ENCODE data around the gene GBGT1. TPM values are rescaled to one million over a fixed set of nuclear protein-coding genes. Genes with fewer than 3 reads are reported as not detected.
"Not testable (repeated sequence)": the region's sequence is repeated elsewhere in the genome, so short reads cannot be mapped to it uniquely, and the experiment has no call there.

The GBGT1 gene
- polyA plus RNA-seq, 1 donor from 2014 or later, result not detected

- no peak overlapping the region for H3K4me2 ChIP-seq (ENCODE audit: low read length)
- H3K9me3 ChIP-seq (ENCODE audit: low read length), result no peaks in the 10 kb centered on the region
- no peak overlapping the region for H2AFZ ChIP-seq (ENCODE audit: low read depth, low read length)
- no peaks in the 10 kb centered on the region for H3K36me3 ChIP-seq (ENCODE audit: insufficient read depth, low read length)
- no peaks in the 10 kb centered on the region for H3K79me2 ChIP-seq (replicated peaks; ENCODE audit: insufficient read depth, low read length)
- H3K9ac ChIP-seq (ENCODE audit: low read length), result no peak overlapping the region
- H3K9me2 ChIP-seq (ENCODE audit: insufficient read depth, low read length), result no peaks in the 10 kb centered on the region
- no peak overlapping the region for H3K4me3 ChIP-seq (ENCODE audit: low read length)
- no peak overlapping the region for H3K27ac ChIP-seq (ENCODE audit: low read length)
- no peaks in the 10 kb centered on the region for H3F3A ChIP-seq (ENCODE audit: insufficient read depth, low read length, poor library complexity, severe bottlenecking)
- H4K20me1 ChIP-seq (ENCODE audit: insufficient read depth), result no peaks in the 10 kb centered on the region
- TF ChIP-seq SMC3 (conservative IDR thresholded peaks at IDR 0.05; ENCODE audit: poor library complexity) (no peak), EP300 (conservative IDR thresholded peaks at IDR 0.05; ENCODE audit: poor library complexity, severe bottlenecking) (no peak), REST (IDR thresholded peaks at IDR 0.05; ENCODE audit: borderline replicate concordance) (no peak), EZH2 (IDR thresholded peaks at IDR 0.05; ENCODE audit: borderline replicate concordance, insufficient read depth, low read length, poor library complexity, severe bottlenecking) (no peak), TAF1 (IDR thresholded peaks at IDR 0.05; ENCODE audit: low read depth) (no peak), MXI1 (conservative IDR thresholded peaks at IDR 0.05; ENCODE audit: poor library complexity, severe bottlenecking) (no peak), RAD21 (conservative IDR thresholded peaks at IDR 0.05) (no peak), CTCF (IDR thresholded peaks at IDR 0.05; ENCODE audit: poor library complexity, severe bottlenecking) (no peak), POLR2AphosphoS5 (IDR thresholded peaks at IDR 0.05) (no peak)
- no peaks in the 10 kb centered on the region for H3K27me3 ChIP-seq (ENCODE audit: insufficient read depth, low read depth, low read length)
Observed at GRCh38 chr9:133205996-133206931, 42.5 kb upstream of the GBGT1 start.

DNA sequence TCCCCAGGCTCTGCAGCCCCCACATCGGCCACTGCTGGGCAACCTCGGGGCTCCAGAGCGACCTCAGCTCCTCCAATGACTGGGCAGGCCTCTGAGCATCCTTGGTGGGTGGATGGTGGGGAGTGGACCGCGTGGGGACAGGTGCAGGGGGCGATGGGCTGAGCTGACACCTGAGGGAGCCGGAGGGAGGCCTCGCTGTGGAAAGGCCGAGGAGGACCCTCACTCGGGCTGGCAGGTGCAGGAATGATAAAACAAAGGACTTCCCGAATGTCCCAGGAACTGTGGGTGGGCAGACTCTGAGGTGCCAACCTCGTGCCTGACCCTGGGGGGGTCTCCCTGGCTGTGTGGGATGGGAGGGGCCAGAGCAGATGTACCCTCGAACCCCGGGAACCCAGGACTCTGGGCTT is 41.8 kb upstream of the GBGT1 start:
- not testable (repeated sequence) for H2AFZ ChIP-seq (ENCODE audit: low read depth, low read length); H3K79me2 ChIP-seq (replicated peaks; ENCODE audit: insufficient read depth, low read length); H3K36me3 ChIP-seq (ENCODE audit: insufficient read depth, low read length); H3K4me3 ChIP-seq (ENCODE audit: low read length); H3K27me3 ChIP-seq (ENCODE audit: insufficient read depth, low read depth, low read length); H4K20me1 ChIP-seq (ENCODE audit: insufficient read depth); H3K27ac ChIP-seq (ENCODE audit: low read length); H3K9me2 ChIP-seq (ENCODE audit: insufficient read depth, low read length); H3K9me3 ChIP-seq (ENCODE audit: low read length); H3F3A ChIP-seq (ENCODE audit: insufficient read depth, low read length, poor library complexity, severe bottlenecking); H3K9ac ChIP-seq (ENCODE audit: low read length); H3K4me2 ChIP-seq (ENCODE audit: low read length)
